ENCODE data around the gene EPB41L4A.

DNA sequence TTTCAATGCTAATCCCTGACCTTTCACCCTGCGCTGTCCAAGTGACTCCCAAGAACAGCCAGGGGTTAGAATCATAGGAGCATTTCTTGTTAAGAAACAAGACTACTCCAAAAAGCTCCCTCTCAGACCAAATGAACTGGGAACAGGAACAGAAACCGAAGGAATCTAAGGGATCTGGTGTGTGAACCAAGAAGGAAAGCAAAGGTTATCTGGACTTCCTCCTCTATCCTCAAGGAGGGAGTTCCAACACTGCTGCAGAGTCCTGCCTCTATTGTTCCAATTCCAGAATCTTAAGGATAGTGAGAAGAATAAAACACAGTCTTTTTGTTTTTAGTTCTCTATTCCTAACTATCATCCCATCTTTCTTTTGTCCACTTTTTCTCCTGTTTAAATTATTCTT is 87.2 kb downstream of the EPB41L4A start:
- TF ChIP-seq EZH2 (IDR thresholded peaks at IDR 0.05; ENCODE audit: insufficient read depth, poor library complexity, severe bottlenecking) = no peak
- no peak for TF ChIP-seq EZH2phosphoT487 (IDR thresholded peaks at IDR 0.05; ENCODE audit: insufficient read depth, low read depth)

Data from GM23248 (cell line).